Astrocyte (in vitro differentiated cells and primary cell): ENCODE data around the gene HECW1. TPM values are rescaled to one million over a fixed set of nuclear protein-coding genes. Genes with fewer than 3 reads are reported as not detected.

Source experiments
- DNase-seq: peaks from one replicate; pipeline ENCODE4 v3.0.0-alpha.2; 2010; ENCODE audit warnings: low read depth
- FAIRE-seq: peaks from 2 replicates; lab custom pipeline; 2011; peaks lifted over from hg19 to GRCh38; lab: Jason Lieb, UNC
- H2AFZ ChIP-seq: 2 replicates; pipeline ENCODE4 v1.6.0; 2012; ENCODE audit warnings: low read depth, low read length, inconsistent platforms
- H3K27ac ChIP-seq: 2 replicates; pipeline ENCODE4 v1.5.1; 2011; ENCODE audit warnings: low read depth, low read length, inconsistent platforms
- H3K27me3 ChIP-seq: 2 replicates; pipeline ENCODE4 v1.6.0; 2011; ENCODE audit warnings: low read length, inconsistent platforms; ENCODE audit not compliant: insufficient read depth
- H3K36me3 ChIP-seq: 2 replicates; pipeline ENCODE4 v1.5.1; 2011; ENCODE audit warnings: low read length, inconsistent platforms; ENCODE audit not compliant: insufficient read depth
- H3K4me1 ChIP-seq: 2 replicates; pipeline ENCODE4 v1.5.1; 2011; ENCODE audit warnings: low read length, inconsistent platforms; ENCODE audit not compliant: insufficient read depth
- H3K4me2 ChIP-seq: 2 replicates; pipeline ENCODE4 v1.6.0; 2012; ENCODE audit warnings: low read length, inconsistent platforms
- H3K4me3 ChIP-seq: 2 replicates; pipeline ENCODE4 v1.5.1; 2011; ENCODE audit warnings: low read depth, mild to moderate bottlenecking, low read length, inconsistent platforms; ENCODE audit not compliant: insufficient read depth
- H3K79me2 ChIP-seq: 2 replicates; pipeline ENCODE4 v1.6.0; 2012; ENCODE audit warnings: mild to moderate bottlenecking, low read length, inconsistent platforms; ENCODE audit not compliant: insufficient read depth
- H3K9ac ChIP-seq: 2 replicates; pipeline ENCODE4 v1.6.0; 2012; ENCODE audit warnings: mild to moderate bottlenecking, low read length, inconsistent platforms
- H3K9me3 ChIP-seq: 2 replicates; pipeline ENCODE4 v1.5.1; 2012; ENCODE audit warnings: low read depth, mild to moderate bottlenecking, low read length, inconsistent platforms; ENCODE audit not compliant: insufficient read depth
- H4K20me1 ChIP-seq: 2 replicates; pipeline ENCODE4 v1.6.0; 2012; ENCODE audit warnings: low read length, inconsistent platforms; ENCODE audit not compliant: insufficient read depth
- H3K27ac Mint-ChIP-seq: one replicate; pipeline ENCODE4 v1.8.0; 2021; ENCODE audit warnings: mild to moderate bottlenecking, mixed read lengths; ENCODE audit not compliant: unreplicated experiment
- H3K27me3 Mint-ChIP-seq: one replicate; pipeline ENCODE4 v1.8.0; 2021; ENCODE audit warnings: low read depth, mixed read lengths; ENCODE audit not compliant: unreplicated experiment
- H3K36me3 Mint-ChIP-seq: one replicate; pipeline ENCODE4 v1.8.0; 2021; ENCODE audit warnings: low read depth, mixed read lengths; ENCODE audit not compliant: unreplicated experiment
- H3K4me1 Mint-ChIP-seq: one replicate; pipeline ENCODE4 v1.8.0; 2021; ENCODE audit warnings: low read depth, mixed read lengths; ENCODE audit not compliant: unreplicated experiment
- H3K4me3 Mint-ChIP-seq: one replicate; pipeline ENCODE4 v1.8.0; 2021; ENCODE audit warnings: mild to moderate bottlenecking, moderate library complexity, mixed read lengths; ENCODE audit not compliant: unreplicated experiment
- H3K9me3 Mint-ChIP-seq: one replicate; pipeline ENCODE4 v1.8.0; 2021; ENCODE audit warnings: mild to moderate bottlenecking, mixed read lengths; ENCODE audit not compliant: unreplicated experiment
- CTCF ChIP-seq: IDR thresholded peaks from 2 replicates; pipeline ENCODE4 v1.5.1; 2011; ENCODE audit warnings: low read depth, mild to moderate bottlenecking, inconsistent platforms, low read length, moderate library complexity; ENCODE audit not compliant: insufficient read depth
- EZH2 ChIP-seq: IDR thresholded peaks from 2 replicates; pipeline ENCODE4 v1.6.1; 2012; ENCODE audit warnings: mild to moderate bottlenecking, low read length, inconsistent platforms; ENCODE audit not compliant: insufficient read depth
- total RNA-seq: library from RNA; stranded (reverse); gene quantifications from 2 replicates; pipeline ENCODE4 v1.2.1, GENCODE V29; 2021

Gene HECW1
- total RNA-seq, 1 donor from 2014 or later, result 3.3 TPM

- H3K9ac ChIP-seq, result no peak overlapping the region
- no peaks in the 10 kb centered on the region for H3K79me2 ChIP-seq
- Mint-ChIP-seq H3K36me3 (no peaks in the 10 kb centered on the region), H3K4me1 (peaks cover 24% of the 10 kb centered on the region), H3K4me3 (no peak overlapping the region), H3K9me3 (no peaks in the 10 kb centered on the region), H3K27me3 (peaks cover 1% of the 10 kb centered on the region), H3K27ac (peak overlapping the region; percentile 8)
- H3K27ac ChIP-seq, result no peak overlapping the region
- no peaks in the 10 kb centered on the region for H3K27me3 ChIP-seq
- H3K4me3 ChIP-seq, result no peak overlapping the region
- H3K4me2 ChIP-seq, result no peak overlapping the region
- no peaks in the 10 kb centered on the region for H3K36me3 ChIP-seq
- H3K4me1 ChIP-seq, result peaks cover 24% of the 10 kb centered on the region
- no peaks in the 10 kb centered on the region for H4K20me1 ChIP-seq
- H2AFZ ChIP-seq, result peak overlapping the region; percentile 8
- no peak for DNase-seq
- TF ChIP-seq EZH2, result no peak
- no peak for TF ChIP-seq CTCF
- H3K9me3 ChIP-seq, result no peaks in the 10 kb centered on the region
- FAIRE-seq, result peak; percentile 45
These were observed 453.3 kb downstream of the HECW1 start for GRCh38 chr7:43565786-43566185.

GRCh38 chr7:43568529-43568928 is 456.1 kb downstream of the HECW1 start:
- DNase-seq (peak; percentile 88), FAIRE-seq (no peak)
- H3K27ac ChIP-seq, result peak overlapping the region; percentile 86
- no peaks in the 10 kb centered on the region for H4K20me1 ChIP-seq
- H3K36me3 Mint-ChIP-seq, result no peaks in the 10 kb centered on the region
- no peak overlapping the region for H3K4me3 ChIP-seq
- H3K36me3 ChIP-seq, result no peaks in the 10 kb centered on the region
- H3K79me2 ChIP-seq, result no peaks in the 10 kb centered on the region
- no peaks in the 10 kb centered on the region for H3K27me3 ChIP-seq
- peaks cover 24% of the 10 kb centered on the region for H3K4me1 ChIP-seq
- peak overlapping the region; percentile 92 for H3K27ac Mint-ChIP-seq
- H3K4me2 ChIP-seq, result peak overlapping the region; percentile 9
- H3K4me3 Mint-ChIP-seq, result peak overlapping the region; percentile 43
- no peaks in the 10 kb centered on the region for H3K9me3 Mint-ChIP-seq
- no peaks in the 10 kb centered on the region for H3K27me3 Mint-ChIP-seq
- no peaks in the 10 kb centered on the region for H3K9me3 ChIP-seq
- H3K9ac ChIP-seq, result peak overlapping the region; percentile 33
- TF ChIP-seq CTCF, result no peak
- TF ChIP-seq EZH2, result no peak
- H3K4me1 Mint-ChIP-seq, result peaks cover 32% of the 10 kb centered on the region
- H2AFZ ChIP-seq, result no peak overlapping the region

GRCh38 chr7:43569424-43569823 is 457.0 kb downstream of the HECW1 start:
- Histone ChIP-seq H3K4me1 (peaks cover 24% of the 10 kb centered on the region), H3K27ac (peak overlapping the region; percentile 86), H3K4me2 (peak overlapping the region; percentile 43), H3K4me3 (no peak overlapping the region), H3K27me3 (no peaks in the 10 kb centered on the region), H4K20me1 (no peaks in the 10 kb centered on the region), H3K9me3 (no peaks in the 10 kb centered on the region), H3K79me2 (no peaks in the 10 kb centered on the region), H3K9ac (peak overlapping the region; percentile 33), H2AFZ (peak overlapping the region; percentile 6), H3K36me3 (no peaks in the 10 kb centered on the region)
- H3K27me3 Mint-ChIP-seq, result no peaks in the 10 kb centered on the region
- no peak overlapping the region for H3K4me3 Mint-ChIP-seq
- FAIRE-seq (no peak), DNase-seq (peak; percentile 95)
- TF ChIP-seq EZH2, result no peak
- TF ChIP-seq CTCF, result no peak
- peak overlapping the region; percentile 97 for H3K27ac Mint-ChIP-seq
- H3K9me3 Mint-ChIP-seq, result no peaks in the 10 kb centered on the region
- H3K4me1 Mint-ChIP-seq, result peaks cover 32% of the 10 kb centered on the region
- H3K36me3 Mint-ChIP-seq, result no peaks in the 10 kb centered on the region
